GM18508 (cell line): Measurements from ENCODE around the gene BUD13.
"Not testable (repeated sequence)": the region's sequence is repeated elsewhere in the genome, so short reads cannot be mapped to it uniquely, and the experiment has no call there.

Experiments
- ATAC-seq: cut with Tn5 transposase; IDR thresholded peaks from one replicate; pipeline ENCODE4 v1.9.1; 2021; ENCODE audit warnings: moderate number of reproducible peaks; ENCODE audit not compliant: insufficient read depth, unreplicated experiment

Gene BUD13, protein sequence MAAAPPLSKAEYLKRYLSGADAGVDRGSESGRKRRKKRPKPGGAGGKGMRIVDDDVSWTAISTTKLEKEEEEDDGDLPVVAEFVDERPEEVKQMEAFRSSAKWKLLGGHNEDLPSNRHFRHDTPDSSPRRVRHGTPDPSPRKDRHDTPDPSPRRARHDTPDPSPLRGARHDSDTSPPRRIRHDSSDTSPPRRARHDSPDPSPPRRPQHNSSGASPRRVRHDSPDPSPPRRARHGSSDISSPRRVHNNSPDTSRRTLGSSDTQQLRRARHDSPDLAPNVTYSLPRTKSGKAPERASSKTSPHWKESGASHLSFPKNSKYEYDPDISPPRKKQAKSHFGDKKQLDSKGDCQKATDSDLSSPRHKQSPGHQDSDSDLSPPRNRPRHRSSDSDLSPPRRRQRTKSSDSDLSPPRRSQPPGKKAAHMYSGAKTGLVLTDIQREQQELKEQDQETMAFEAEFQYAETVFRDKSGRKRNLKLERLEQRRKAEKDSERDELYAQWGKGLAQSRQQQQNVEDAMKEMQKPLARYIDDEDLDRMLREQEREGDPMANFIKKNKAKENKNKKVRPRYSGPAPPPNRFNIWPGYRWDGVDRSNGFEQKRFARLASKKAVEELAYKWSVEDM

DNA sequence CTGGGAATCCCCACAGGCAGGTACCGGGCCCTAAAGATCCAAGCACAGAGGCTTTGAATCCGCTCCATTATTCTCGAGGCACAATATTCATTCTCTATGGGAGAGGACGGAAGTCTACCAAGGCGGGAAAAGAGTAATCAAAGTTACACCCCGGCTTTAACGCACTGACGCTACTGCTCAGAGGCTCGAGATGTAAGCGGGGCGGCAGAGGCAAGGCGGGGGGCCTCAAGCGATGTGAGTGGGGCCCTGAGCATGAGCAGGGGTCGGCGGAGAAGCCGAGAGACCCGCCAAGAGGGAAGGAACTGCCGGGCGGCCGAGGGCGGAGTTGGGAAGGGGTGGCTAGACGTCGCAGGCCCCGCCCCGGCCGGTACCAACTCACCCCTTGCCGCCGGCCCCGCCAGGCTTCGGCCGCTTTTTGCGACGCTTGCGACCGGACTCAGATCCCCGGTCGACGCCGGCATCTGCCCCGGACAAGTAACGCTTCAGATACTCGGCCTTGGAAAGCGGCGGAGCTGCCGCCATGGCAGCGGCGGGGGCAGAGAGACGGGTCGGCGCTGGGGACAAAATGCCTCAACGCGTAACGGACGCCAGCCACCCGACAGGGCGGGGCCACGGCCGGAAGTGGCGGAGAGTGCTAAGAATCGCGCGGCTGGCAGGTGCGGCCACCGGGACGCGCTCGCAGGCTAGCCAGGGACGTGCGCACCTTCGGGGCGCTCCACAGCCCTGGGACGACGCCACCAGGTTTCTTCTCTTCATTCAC is at the start of gene BUD13:
BUD13 (minus strand) TSS at position 545 of the 760 bp plus-strand sequence; CDS start at position 522, 23 bp downstream.
- ATAC-seq, result peak; percentile 43

DNA sequence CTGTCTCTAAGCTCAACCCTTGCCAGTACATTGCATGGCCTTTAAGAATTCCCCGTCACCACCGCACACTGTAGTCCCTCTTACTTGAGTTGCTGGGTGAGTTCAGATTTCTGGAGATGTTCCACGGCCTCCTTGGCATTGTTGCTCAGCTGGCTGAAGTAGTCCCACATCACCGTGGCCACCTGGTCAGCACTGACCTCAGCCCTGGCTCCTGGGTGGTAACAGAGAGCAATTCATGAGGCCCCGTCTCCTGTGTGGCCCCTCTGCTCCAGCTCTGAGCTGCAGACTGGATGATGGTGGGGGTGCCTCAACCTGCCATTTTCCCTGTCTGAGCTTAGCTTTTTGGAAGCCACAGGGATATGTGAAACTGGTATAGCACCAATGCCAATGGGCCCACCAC is 49.8 kb upstream of the BUD13 start:
- no peak for ATAC-seq

DNA sequence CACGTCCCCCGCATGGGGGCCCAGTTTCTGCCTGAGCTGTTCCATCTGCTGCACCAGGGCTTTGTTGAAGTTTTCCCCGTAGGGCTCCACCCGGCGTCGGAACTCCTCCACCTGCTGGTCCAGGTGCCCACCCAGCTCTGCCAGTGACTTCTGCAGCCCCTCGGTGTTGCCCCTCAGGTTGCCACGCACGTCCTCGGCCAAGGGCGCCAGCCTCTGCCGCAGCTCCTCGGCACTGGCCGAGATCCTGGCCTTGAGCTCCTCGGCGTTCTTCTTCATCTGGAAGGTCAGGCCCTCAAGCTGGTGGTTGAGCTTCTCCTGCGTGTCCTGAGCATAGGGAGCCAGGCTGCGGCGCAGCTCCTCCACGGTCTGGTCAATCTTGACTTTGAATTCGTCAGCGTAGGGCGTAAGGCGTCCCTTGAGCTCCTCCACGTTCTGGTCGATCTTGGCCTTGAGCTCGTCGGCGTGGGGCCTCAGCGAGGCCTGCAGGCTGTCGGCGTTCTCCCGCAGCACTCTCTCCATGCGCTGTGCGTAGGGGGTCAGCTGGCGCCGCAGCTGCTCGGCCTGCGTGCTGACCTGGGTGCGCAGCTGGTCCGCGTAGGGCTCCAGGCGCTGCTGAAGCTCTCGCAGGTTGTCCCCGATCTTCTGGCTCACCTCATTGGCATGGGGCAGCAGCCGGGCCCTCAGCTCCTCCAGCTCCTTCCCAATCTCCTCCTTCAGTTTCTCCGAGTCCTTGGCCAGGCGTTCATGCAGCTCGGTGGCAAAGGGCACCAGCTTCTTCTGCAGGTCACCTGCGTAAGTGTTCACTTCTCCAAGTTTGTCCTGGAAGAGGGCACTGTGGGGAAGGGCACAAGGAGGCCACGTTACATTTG is 48.5 kb upstream of the BUD13 start:
- ATAC-seq, result no peak

DNA sequence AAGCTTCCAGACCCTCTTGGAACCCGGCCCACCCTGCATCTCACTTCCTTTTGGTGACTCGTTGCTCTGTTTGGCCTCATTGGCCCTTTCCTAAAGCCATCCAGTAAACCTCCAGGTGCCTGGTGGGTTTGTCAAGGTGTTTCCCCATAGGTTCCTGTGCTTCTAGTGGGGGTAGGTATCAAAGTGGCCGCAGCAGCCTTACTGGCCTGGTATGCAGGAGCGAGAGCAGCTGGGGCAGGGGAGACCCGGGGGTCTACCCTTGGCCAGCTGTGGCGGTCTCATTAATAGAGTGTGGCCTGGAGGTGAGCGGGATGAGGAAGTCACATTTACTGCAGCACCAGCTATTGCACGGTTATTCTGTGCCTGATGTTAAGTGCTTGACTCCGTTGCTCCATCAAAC is 46.3 kb upstream of the BUD13 start:
- ATAC-seq, result no peak

DNA sequence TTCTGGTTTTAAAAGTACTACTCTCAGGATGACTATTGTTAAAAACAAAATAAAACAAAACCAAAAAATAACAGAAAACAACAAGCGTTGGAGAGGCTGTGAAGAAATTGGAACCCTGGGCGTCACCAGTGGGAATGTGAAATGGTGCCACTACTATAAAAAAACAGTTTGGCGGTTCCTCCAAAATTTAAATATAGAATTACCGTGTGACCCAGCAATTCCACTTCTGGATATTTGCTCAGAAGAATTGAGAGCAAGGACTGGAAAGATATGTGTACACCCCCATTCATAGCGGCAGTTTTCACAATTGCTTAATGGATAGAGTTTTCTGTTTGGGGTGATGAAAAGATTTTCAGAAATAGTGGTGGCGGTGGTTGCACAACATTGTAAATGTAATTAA is 41.7 kb upstream of the BUD13 start:
- ATAC-seq, result no peak

DNA sequence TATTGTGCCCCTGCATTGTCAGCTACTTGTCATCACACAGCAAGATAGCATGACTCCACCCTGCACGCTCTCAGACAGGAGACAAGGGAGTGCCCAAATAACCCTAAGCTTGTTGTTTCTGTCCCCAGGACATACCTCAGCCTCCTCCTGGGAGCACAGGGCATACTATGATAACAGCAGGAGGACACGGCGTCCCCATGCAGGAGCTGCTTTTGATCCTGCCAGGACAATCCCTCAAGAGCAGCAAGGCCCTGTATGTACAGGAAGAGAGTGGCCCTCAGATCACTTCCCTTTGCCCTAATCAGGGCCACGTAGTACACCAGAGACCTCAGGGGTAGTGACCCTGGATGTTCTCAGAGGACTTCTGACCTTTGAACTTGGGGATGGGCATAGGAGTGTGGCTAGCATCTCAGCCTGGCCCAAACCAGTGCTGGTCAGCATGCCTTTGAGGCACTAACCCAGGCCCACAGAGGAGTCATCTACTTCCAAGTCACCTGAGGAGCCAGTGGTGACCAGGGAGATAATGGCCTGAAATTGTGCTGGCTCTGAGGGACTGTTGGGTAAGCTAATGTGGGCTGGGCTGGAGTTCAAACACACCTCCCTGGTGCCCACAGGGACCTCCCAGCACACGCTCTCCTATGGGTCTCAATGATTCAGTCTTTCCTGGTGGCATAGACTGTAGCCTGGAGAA is 41.1 kb upstream of the BUD13 start:
- ATAC-seq, result no peak

DNA sequence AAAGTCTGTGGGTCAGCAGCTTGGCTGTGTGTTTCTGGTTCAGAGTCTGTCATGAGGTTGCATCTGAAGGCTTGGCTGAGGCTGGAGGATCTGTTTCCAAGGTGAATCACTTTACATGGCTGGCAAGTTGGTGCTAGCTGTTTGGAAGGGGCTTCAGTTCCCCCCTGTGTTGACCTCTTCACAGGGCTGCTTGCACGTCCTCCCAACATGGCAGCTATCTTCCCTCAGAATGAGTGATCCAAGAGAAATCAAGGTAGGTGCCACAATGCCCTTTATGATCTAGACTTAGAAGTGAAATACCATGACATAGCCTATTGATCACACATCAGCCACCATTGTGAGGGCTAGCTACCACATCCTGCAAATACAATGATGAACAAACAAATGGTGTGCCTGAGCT is 40.4 kb upstream of the BUD13 start:
- ATAC-seq, result no peak

DNA sequence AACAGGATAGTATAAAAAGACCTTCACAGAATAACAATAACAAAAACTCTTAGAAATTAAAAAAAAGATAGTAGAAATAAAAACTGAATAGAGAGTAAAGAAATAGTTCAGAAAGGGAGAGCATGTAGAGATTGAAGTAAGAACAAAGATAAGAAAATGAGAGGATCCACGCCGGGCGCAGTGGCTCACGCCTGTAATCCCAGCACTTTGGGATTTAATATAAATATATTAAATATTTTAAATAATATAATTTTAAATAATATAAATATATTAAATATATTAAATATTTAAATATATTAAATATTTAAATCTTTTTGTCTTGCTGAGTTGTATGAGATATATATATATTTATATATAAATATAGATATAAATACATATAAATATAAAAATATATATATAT is 39.3 kb upstream of the BUD13 start:
- ATAC-seq, result no peak

DNA sequence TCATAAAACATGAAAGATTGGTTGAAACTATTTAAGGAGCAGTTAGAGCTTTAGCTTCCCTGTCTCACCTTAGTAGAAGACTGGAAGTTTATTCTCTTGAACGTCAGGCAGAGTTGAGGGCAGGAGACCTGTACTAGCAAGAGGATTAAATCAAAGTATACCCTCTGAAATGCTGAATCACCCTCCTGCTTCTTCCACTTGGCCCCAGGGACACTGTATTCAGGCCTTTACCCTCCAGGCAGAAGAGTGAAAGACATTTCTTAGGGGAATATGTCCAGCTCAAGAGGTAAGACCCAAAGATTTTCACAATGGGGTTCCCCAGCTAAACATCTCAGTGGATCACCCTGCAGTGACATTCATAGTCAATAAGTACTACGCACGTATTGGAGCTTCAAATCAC is 38.4 kb upstream of the BUD13 start:
- no peak for ATAC-seq

DNA sequence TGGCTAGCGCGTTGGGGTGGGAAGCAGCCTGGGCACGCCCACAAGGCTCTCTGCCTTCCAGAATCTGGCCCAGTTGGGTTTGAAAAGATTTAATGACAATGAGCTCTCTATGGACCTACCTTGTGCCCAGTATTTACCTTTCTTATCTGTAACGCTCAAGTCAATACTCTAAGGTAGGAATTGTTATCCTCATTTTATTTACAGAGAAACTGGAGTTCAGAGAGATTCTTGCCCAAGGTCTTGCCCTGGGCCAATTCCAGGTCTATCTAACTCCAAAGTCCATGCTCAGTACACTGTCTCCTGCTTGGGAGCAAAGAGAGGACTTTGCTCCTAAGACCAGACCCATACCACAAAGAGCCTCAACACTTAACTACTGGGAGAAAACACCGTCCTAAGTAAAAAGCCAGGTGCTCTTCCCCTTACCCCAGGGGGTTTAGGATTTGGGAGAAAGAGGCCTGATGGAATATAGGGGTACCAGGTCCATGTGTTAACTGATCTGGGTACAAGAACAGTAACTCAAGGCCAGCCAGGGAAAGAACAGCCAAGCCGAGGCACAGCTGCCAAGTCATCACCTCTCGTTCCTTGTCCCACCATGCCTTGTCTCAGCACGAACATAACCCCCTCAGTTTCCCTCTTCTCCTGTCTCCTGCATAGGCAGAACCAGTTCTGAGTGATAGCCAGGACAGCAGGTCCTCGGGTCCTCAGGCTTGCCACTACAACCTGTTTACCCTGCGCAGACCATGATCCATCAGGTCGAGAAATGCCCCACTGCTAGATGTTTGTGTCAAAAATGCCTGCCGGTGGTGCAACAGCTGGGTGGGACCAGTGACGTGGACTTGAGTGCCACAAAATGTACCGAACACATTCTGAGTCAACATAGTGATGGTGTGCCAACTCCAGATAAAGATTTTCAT is 35.7 kb upstream of the BUD13 start:
- ATAC-seq, result no peak

DNA sequence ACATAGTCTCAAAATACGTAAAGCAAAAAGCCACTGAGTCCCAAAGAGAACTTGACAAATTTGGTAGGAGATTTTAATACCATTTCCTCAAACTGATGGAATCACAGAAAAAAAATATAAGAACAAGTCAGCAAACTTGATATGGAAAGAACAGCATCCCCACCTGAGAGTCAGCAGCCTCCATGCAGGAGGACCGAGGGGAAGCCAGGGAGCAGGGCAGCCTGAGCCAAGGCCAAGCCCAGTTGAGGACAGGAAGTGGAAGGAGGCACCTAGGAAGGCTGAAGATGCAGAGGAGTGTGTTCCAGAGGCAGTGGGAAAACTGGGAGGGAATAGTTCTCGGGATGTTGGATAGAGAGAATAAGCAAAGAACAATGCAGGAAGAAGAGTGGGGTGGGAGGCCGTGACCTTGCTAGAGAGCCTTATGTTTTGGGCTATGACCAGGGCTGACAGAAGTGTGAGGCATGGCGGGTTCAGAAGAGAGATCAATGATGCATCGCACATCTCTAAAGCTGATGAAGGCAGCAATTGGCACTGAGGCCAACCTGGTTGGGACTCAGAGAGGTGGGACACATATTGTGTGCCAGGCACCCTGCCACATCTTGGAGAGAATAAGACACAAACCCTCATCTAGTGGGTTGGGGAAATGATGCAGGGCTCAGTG is 34.9 kb upstream of the BUD13 start:
- no peak for ATAC-seq

DNA sequence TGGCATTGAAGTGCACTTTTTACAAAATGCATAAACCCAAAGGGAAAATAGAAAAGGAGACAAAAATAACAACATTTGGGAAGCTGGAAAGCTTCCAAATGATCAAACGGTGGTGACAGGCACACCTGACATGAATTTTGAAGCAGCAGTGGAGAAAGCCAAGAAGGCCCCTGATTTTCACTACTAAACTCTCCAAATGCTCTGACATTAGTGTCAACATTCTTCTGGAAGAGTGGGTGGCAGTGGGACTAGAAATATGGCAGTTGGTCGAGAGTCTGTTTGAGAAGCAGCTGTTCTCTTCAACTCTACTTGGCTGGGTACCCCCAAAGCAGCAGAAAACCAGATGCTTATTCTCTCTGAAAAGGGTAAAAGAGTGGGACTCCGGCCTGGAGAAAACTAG is 31.2 kb upstream of the BUD13 start:
- ATAC-seq, result no peak

DNA sequence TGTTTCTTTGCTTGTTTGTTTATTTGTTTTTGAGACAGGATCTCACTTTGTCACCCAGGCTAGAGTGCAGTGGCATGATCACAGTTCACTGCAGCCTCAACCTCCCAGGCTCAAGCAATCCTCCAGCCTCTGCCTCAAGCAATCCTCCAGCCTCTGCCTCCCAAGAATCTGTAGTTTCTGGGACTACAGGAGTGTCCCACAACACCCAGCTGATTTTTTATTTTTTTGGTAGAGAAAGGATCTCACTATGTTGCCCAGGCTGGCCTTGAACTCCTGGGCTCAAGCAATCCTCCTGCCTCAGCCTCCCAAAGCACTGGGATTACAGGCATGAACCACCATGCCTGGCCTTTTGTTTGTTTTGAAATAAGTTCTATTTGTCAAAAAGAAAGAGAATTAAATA is 28.9 kb upstream of the BUD13 start:
- ATAC-seq, result not testable (repeated sequence)

DNA sequence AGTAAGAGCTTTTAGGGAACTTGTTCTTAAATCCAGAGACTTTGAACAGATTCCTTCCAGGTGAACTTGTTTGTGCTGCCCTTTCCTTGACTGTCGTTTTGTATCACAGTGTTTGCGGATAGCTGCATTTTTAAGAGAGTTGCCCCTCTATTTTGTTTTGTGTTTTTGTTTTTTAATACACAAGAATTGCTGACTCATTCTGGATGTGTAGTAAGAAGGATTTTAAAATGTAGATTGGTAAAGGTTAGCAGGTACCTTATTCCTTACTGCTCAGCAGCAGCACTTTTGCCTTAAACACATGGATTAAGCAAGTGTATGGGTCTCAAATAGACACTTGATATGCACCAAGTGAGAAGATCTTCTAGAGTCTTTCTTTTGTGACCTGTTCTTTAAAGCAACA is 27.8 kb upstream of the BUD13 start:
- no peak for ATAC-seq

DNA sequence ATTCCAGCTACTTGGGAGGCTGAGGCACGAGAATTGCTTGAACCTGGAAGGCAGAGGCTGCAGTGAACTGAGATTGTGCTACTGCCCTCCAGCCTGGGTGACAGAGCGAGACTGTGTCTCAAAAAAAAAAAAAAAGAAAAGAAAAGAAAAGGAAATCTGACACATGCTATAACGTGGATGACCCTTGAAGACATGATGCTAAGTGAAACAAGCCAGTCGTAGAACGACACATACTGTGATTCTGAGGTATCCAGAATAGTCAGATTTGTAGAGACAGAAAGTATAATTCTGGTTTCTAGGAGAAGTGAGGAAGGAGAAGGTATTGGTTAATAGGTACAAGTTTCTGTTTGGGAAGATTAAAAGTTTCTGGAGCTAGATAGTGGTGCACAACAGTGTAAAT is 25.6 kb upstream of the BUD13 start:
- ATAC-seq, result no peak

DNA sequence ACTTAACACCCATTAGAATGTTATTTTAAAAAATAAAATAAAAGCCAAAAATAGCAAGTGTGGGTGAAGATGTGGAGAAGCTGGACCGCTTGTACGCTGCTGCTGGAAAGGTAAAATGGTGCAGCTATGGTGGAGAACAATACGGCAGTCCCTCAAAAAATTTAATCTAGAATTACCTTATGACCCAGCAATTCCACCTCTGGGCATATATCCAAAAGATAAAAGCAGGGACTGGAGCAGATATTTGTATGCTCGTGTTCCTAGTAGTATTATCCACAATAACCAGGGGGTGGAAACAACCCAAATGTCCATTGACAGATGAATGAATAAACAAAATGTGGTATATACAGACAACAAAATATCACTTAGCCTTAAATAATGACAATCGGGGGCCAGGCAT is 25.0 kb upstream of the BUD13 start:
- ATAC-seq, result no peak

DNA sequence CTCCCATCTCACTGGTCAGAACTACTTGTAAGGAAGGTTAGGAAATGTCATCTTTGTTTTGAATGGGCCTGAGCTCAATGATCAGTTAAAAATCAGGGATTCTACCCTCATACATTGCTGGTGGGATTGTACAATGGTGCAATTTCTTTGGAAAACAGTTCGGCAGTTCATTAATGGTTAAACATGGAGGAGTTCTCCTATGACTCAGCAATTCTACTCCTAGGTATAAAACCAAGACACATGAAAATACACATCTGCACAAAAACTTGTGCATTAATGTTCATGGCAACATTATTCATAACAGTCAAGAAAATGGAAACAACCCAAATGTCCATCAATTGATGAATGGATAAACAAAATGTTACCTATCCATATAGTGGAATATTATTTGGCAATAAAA is 23.8 kb upstream of the BUD13 start:
- no peak for ATAC-seq

DNA sequence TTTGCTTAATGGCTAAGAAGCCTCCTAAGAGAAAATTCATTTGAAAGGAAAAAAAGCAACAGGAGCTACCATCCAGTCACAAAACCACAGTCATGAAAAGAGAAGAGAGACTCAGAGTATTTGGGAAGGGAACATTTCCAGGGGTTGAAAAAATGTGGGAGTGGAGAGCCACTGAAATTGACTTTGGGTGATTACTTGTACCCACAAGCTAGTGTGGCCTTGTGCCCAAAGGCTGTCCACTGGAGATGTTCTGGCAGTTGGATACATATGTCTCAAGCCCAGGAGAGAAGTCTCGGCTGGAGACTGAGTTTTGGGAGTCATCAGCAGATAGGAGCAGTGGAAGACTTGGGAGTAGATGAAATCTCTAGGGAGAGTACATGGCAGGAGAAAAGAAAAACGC is 22.1 kb upstream of the BUD13 start:
- ATAC-seq, result no peak
